ENCODE measurements around the gene TOB1.

GRCh38 chr17:50868602-50869001 lies 2.4 kb upstream of the TOB1 start:
- no peak for TF ChIP-seq ELF1 (tag; IDR thresholded peaks at IDR 0.05)
- TF ChIP-seq FOSL1 (tag; conservative IDR thresholded peaks at IDR 0.05) = no peak
- TF ChIP-seq, protein P1, sequence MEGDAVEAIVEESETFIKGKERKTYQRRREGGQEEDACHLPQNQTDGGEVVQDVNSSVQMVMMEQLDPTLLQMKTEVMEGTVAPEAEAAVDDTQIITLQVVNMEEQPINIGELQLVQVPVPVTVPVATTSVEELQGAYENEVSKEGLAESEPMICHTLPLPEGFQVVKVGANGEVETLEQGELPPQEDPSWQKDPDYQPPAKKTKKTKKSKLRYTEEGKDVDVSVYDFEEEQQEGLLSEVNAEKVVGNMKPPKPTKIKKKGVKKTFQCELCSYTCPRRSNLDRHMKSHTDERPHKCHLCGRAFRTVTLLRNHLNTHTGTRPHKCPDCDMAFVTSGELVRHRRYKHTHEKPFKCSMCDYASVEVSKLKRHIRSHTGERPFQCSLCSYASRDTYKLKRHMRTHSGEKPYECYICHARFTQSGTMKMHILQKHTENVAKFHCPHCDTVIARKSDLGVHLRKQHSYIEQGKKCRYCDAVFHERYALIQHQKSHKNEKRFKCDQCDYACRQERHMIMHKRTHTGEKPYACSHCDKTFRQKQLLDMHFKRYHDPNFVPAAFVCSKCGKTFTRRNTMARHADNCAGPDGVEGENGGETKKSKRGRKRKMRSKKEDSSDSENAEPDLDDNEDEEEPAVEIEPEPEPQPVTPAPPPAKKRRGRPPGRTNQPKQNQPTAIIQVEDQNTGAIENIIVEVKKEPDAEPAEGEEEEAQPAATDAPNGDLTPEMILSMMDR (IDR thresholded peaks at IDR 0.05 in 2 of 3, conservative IDR thresholded peaks at IDR 0.05 in 1 of 3; ENCODE audit: insufficient read depth in 2 of 3, low read depth in 1 of 3, low read length in 3 of 3) = no peak
- TF ChIP-seq ZNF274 (IDR thresholded peaks at IDR 0.05; ENCODE audit: borderline replicate concordance, low read depth, low read length) = no peak
- TF ChIP-seq HDAC6 (IDR thresholded peaks at IDR 0.05; ENCODE audit: low read depth, low read length) = no peak
- TF ChIP-seq POLR2A (conservative IDR thresholded peaks at IDR 0.05) = no peak
- TF ChIP-seq HINFP (tag; conservative IDR thresholded peaks at IDR 0.05; ENCODE audit: low read depth) = no peak
- TF ChIP-seq ZNF431 (CRISPR knock-in tag; IDR thresholded peaks at IDR 0.05) = no peak

Data from K562 (cell line).